HCT116 (cell line): ENCODE data around the gene TMEM271. TPM values are rescaled to one million over a fixed set of nuclear protein-coding genes. Genes with fewer than 3 reads are reported as not detected.

Experiments
- ATAC-seq: fragments of 200-7000 bp; cut with Tn5 transposase; 2 replicates; pipeline ENCODE4 v1.9.1; 2020; ENCODE audit warnings: mild to moderate bottlenecking, moderate library complexity
- BruUV-seq: library from RNA; stranded (reverse); fragments of 400-500 nt; replicated peaks from 2 replicates; lab custom pipeline; 2021; lab: Mats Ljungman, UMichigan
- CTCF ChIA-PET: fragments of 300-600 bp; sonication (Branson Sonifier 250); formaldehyde crosslinking; loops from one replicate; lab custom pipeline; 2021; ENCODE audit warnings: antibody characterized with exemption; lab: Charles Lee
- POLR2A ChIA-PET: fragments of 300-600, 350-600 bp; sonication (Branson Sonifier 250); formaldehyde crosslinking; loops from one replicate; lab custom pipeline; 2021; ENCODE audit warnings: antibody characterized with exemption; lab: Charles Lee
- RAD21 ChIA-PET, 2 experiments: fragments of 300-600 bp; sonication (Branson Sonifier 250); formaldehyde crosslinking; loops; one replicate each; lab custom pipeline; 2023; ENCODE audit warnings: low total read pairs in 2 of 2; ENCODE audit not compliant: uncharacterized antibody in 2 of 2, unreplicated experiment in 2 of 2, low non-redundant PET in 1 of 2; lab: Charles Lee
- DNase-seq: peaks from one replicate; pipeline ENCODE4 v3.0.0-alpha.2; 2010; ENCODE audit warnings: low read depth, low spot score
- H2AFZ ChIP-seq: fragments of 200-600 bp; shearing (Covaris generic), sonication (generic); 2 replicates; pipeline ENCODE4 v1.6.1; 2017; ENCODE audit warnings: low read depth, mixed run types, mixed read lengths, antibody characterized with exemption, low read length; ENCODE audit not compliant: poor library complexity, severe bottlenecking
- H3K27ac ChIP-seq: 2 replicates; pipeline ENCODE4 v1.5.1; 2012; ENCODE audit warnings: low read depth, low read length
- H3K27me3 ChIP-seq: fragments of 200-600 bp; sonication (generic); 2 replicates; pipeline ENCODE4 v1.6.1; 2016; ENCODE audit warnings: mixed run types, low read length, mixed read lengths; ENCODE audit not compliant: insufficient read depth
- H3K36me3 ChIP-seq, 2 experiments: fragments of 200-500 bp in 1 of 2; fragments of 200-600 bp in 1 of 2; sonication (Bioruptor generic) in 1 of 2; sonication (generic) in 1 of 2; 2 replicates each; pipeline versions ENCODE4 v1.5.1 to v1.6.1; 2014 to 2016; ENCODE audit warnings: low read length in 2 of 2, inconsistent platforms in 1 of 2, mixed read lengths in 1 of 2, mixed run types in 1 of 2; ENCODE audit not compliant: insufficient read depth in 2 of 2, control insufficient read depth in 1 of 2
- H3K4me1 ChIP-seq, 2 experiments: fragments of 200-600 bp in 1 of 2; sonication (generic) in 1 of 2; 2 replicates each; pipeline versions ENCODE4 v1.5.1 to v1.6.1; 2012 to 2017; ENCODE audit warnings: low read length in 2 of 2, inconsistent platforms in 1 of 2, mild to moderate bottlenecking in 1 of 2, mixed read lengths in 1 of 2, mixed run types in 1 of 2, moderate library complexity in 1 of 2; ENCODE audit not compliant: insufficient read depth in 2 of 2, control insufficient read depth in 1 of 2
- H3K4me2 ChIP-seq: fragments of 200-600 bp; sonication (generic); 2 replicates; pipeline ENCODE4 v1.6.1; 2017; ENCODE audit warnings: mixed run types, low read length, mixed read lengths
- H3K4me3 ChIP-seq, 2 experiments: fragments of 200-600 bp in 1 of 2; sonication (generic) in 1 of 2; replicated peaks in 1 of 2; 2 replicates each; pipeline ENCODE4 v1.5.1; 2011 to 2016; ENCODE audit warnings: low read length in 2 of 2, control low read depth in 1 of 2, low read depth in 1 of 2, mild to moderate bottlenecking in 1 of 2, mixed read lengths in 1 of 2, mixed run types in 1 of 2
- H3K79me2 ChIP-seq: fragments of 200-600 bp; sonication (generic); 2 replicates; pipeline ENCODE4 v1.6.1; 2017; ENCODE audit warnings: mild to moderate bottlenecking, mixed run types, low read length, moderate library complexity, mixed read lengths; ENCODE audit not compliant: insufficient read depth
- H3K9ac ChIP-seq: fragments of 200-600 bp; sonication (generic); 2 replicates; pipeline ENCODE4 v1.6.1; 2016; ENCODE audit warnings: low read length, mixed read lengths
- H3K9me2 ChIP-seq: fragments of 200-600 bp; sonication (generic), shearing (Covaris generic); 2 replicates; pipeline ENCODE4 v1.6.1; 2017; ENCODE audit warnings: mixed run types, mild to moderate bottlenecking, moderate library complexity; ENCODE audit not compliant: insufficient read depth
- H3K9me3 ChIP-seq, 2 experiments: fragments of 200-500 bp in 1 of 2; fragments of 200-600 bp in 1 of 2; sonication (Bioruptor generic) in 1 of 2; sonication (generic) in 1 of 2; 2 replicates each; pipeline ENCODE4 v1.6.1; 2014 to 2017; ENCODE audit warnings: low read length in 2 of 2, mixed read lengths in 2 of 2, inconsistent platforms in 1 of 2, low read depth in 1 of 2, mild to moderate bottlenecking in 1 of 2, mixed run types in 1 of 2, moderate library complexity in 1 of 2; ENCODE audit not compliant: control insufficient read depth in 1 of 2, insufficient read depth in 1 of 2
- H4K20me1 ChIP-seq: fragments of 200-600 bp; sonication (generic), shearing (Covaris generic); 2 replicates; pipeline ENCODE4 v1.6.1; 2017; ENCODE audit warnings: mixed run types, mild to moderate bottlenecking, moderate library complexity; ENCODE audit not compliant: insufficient read depth
- CBX3 ChIP-seq: IDR thresholded peaks from 2 replicates; pipeline ENCODE4 v1.6.1; 2012; ENCODE audit warnings: low read depth
- CEBPB ChIP-seq: IDR thresholded peaks from 2 replicates; pipeline ENCODE4 v1.6.1; 2012; ENCODE audit warnings: low read depth
- EGR1 ChIP-seq: IDR thresholded peaks from 2 replicates; pipeline ENCODE4 v1.6.1; 2012; ENCODE audit warnings: low read depth
- ELF1 ChIP-seq: IDR thresholded peaks from 2 replicates; pipeline ENCODE4 v1.6.1; 2012; ENCODE audit warnings: low read depth, borderline replicate concordance
- EZH2 ChIP-seq: fragments of 200-600 bp; sonication (generic); IDR thresholded peaks from 2 replicates; pipeline ENCODE4 v1.6.1; 2017; ENCODE audit warnings: antibody characterized with exemption, mixed run types
- EZH2phosphoT487 ChIP-seq: fragments of 200-600 bp; IDR thresholded peaks from 2 replicates; pipeline ENCODE4 v1.6.1; 2018; ENCODE audit warnings: antibody characterized with exemption, borderline replicate concordance
- FOSL1 ChIP-seq: IDR thresholded peaks from 2 replicates; pipeline ENCODE4 v1.6.1; 2012; ENCODE audit warnings: low read depth
- SIN3A ChIP-seq: IDR thresholded peaks from 2 replicates; pipeline ENCODE4 v1.6.1; 2012; ENCODE audit warnings: low read depth
- SP1 ChIP-seq: IDR thresholded peaks from 2 replicates; pipeline ENCODE4 v1.6.1; 2012; ENCODE audit warnings: low read depth
- SRF ChIP-seq: IDR thresholded peaks from 2 replicates; pipeline ENCODE4 v1.6.1; 2012; ENCODE audit warnings: low read depth
- TCF7L2 ChIP-seq: IDR thresholded peaks from 2 replicates; pipeline ENCODE4 v1.7.0; 2011; ENCODE audit warnings: borderline replicate concordance, inconsistent platforms; ENCODE audit not compliant: insufficient read depth, insufficient read length; ENCODE audit errors: extremely low read depth
- YY1 ChIP-seq: IDR thresholded peaks from 2 replicates; pipeline ENCODE4 v1.6.1; 2011; ENCODE audit warnings: low read length, low read depth, moderate library complexity, mild to moderate bottlenecking; ENCODE audit not compliant: insufficient replicate concordance; ENCODE audit errors: extremely low read depth
- ZFX ChIP-seq: fragments of 450-650 bp; IDR thresholded peaks from 2 replicates; pipeline ENCODE4 v1.6.1; 2017
- ZNF274 ChIP-seq: fragments of 200-500 bp; sonication (Bioruptor generic); IDR thresholded peaks from 2 replicates; pipeline ENCODE4 v1.6.1; 2014; ENCODE audit warnings: mild to moderate bottlenecking, low read depth, low read length, inconsistent platforms
- intact Hi-C: fragments of 100-400 bp; cut with micrococcal nuclease; formaldehyde crosslinking; loops from 2 replicates; pipeline ENCODE4 v1.10.0; 2022
- total RNA-seq: library from RNA; stranded (reverse); gene quantifications from one replicate; pipeline ENCODE4 v1.2.1, GENCODE V29; 2021; ENCODE audit not compliant: unreplicated experiment
- TF ChIP-seq, protein P1 (sequence below): IDR thresholded peaks from 2 replicates; pipeline ENCODE4 v1.6.1; 2011; ENCODE audit warnings: mild to moderate bottlenecking, low read length, moderate library complexity; ENCODE audit not compliant: insufficient replicate concordance; ENCODE audit errors: extremely low read depth
- TF ChIP-seq, protein P2 (sequence below): IDR thresholded peaks from 2 replicates; pipeline ENCODE4 v1.6.1; 2012
- TF ChIP-seq, protein P3 (sequence below): IDR thresholded peaks from 2 replicates; pipeline ENCODE4 v1.6.1; 2012
- TF ChIP-seq, protein P4 (sequence below): IDR thresholded peaks from 2 replicates; pipeline ENCODE4 v1.6.1; 2012; ENCODE audit warnings: low read depth

The TMEM271 gene
- total RNA-seq, 1 experiment from 2014 or later = not detected

DNA sequence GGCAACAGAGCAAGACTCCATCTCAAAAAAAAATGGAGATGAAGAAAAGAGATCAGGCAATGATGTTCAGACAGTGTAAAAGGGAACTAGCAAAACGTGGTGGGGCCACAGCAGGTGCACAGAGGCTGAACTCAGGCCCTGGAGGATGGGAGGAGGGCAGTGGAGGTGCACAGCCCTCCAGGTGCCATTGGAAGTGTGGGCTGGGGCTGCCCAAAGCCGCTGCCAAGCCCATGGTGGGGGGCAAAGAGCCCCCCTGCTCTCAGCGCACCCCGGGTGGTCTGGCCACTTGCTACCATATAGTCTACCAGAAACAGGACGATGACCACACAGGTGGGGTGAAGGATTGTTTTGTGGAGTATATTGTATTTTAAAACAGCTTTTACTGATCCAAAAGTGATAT lies 7.1 kb downstream of the TMEM271 start (continued):
- TF ChIP-seq, protein P1, sequence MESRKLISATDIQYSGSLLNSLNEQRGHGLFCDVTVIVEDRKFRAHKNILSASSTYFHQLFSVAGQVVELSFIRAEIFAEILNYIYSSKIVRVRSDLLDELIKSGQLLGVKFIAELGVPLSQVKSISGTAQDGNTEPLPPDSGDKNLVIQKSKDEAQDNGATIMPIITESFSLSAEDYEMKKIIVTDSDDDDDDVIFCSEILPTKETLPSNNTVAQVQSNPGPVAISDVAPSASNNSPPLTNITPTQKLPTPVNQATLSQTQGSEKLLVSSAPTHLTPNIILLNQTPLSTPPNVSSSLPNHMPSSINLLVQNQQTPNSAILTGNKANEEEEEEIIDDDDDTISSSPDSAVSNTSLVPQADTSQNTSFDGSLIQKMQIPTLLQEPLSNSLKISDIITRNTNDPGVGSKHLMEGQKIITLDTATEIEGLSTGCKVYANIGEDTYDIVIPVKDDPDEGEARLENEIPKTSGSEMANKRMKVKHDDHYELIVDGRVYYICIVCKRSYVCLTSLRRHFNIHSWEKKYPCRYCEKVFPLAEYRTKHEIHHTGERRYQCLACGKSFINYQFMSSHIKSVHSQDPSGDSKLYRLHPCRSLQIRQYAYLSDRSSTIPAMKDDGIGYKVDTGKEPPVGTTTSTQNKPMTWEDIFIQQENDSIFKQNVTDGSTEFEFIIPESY = no peak
- no peak for TF ChIP-seq EGR1
- no peak for TF ChIP-seq ELF1
- no peak for TF ChIP-seq ZFX
- no peak for TF ChIP-seq SP1
- TF ChIP-seq, all 23 proteins: peak for 0

DNA sequence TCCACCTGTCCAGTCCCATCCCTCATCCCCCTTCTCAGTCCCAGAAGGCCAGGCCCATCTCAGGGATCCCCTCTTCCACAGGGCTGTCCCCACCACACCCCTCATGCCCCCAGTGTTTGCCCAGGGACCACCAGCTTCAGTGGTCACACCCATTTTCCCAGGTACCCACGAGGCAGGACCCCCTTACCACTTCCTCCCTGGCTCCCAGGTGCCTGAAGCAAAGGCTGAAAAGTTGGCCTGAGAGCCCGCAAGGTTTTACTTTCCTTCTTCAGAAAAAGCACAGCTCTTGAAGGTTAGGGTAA lies 7.8 kb downstream of the TMEM271 start:
- POLR2A ChIA-PET = no interaction called here
- H3K27me3 ChIP-seq = no peaks in the 10 kb centered on the region
- no peak overlapping the region for H3K4me3 ChIP-seq
- CTCF ChIA-PET = no interaction called here
- ATAC-seq = no peak
- H3K27ac ChIP-seq = no peak overlapping the region
- TF ChIP-seq CEBPB = no peak
- no peak for TF ChIP-seq YY1
- no peak for TF ChIP-seq SRF
- TF ChIP-seq, protein P2, sequence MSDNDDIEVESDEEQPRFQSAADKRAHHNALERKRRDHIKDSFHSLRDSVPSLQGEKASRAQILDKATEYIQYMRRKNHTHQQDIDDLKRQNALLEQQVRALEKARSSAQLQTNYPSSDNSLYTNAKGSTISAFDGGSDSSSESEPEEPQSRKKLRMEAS = no peak
- TF ChIP-seq SP1 = no peak
- no peak for TF ChIP-seq TCF7L2
- no peak for TF ChIP-seq FOSL1
- TF ChIP-seq ZFX = no peak
- TF ChIP-seq, protein P1 = no peak
- TF ChIP-seq, protein P3, sequence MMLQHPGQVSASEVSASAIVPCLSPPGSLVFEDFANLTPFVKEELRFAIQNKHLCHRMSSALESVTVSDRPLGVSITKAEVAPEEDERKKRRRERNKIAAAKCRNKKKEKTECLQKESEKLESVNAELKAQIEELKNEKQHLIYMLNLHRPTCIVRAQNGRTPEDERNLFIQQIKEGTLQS = no peak
- no peak for TF ChIP-seq ZNF274
- no peak for TF ChIP-seq EZH2phosphoT487
- TF ChIP-seq EZH2 = no peak
- TF ChIP-seq CBX3 = no peak
- TF ChIP-seq, protein P4, sequence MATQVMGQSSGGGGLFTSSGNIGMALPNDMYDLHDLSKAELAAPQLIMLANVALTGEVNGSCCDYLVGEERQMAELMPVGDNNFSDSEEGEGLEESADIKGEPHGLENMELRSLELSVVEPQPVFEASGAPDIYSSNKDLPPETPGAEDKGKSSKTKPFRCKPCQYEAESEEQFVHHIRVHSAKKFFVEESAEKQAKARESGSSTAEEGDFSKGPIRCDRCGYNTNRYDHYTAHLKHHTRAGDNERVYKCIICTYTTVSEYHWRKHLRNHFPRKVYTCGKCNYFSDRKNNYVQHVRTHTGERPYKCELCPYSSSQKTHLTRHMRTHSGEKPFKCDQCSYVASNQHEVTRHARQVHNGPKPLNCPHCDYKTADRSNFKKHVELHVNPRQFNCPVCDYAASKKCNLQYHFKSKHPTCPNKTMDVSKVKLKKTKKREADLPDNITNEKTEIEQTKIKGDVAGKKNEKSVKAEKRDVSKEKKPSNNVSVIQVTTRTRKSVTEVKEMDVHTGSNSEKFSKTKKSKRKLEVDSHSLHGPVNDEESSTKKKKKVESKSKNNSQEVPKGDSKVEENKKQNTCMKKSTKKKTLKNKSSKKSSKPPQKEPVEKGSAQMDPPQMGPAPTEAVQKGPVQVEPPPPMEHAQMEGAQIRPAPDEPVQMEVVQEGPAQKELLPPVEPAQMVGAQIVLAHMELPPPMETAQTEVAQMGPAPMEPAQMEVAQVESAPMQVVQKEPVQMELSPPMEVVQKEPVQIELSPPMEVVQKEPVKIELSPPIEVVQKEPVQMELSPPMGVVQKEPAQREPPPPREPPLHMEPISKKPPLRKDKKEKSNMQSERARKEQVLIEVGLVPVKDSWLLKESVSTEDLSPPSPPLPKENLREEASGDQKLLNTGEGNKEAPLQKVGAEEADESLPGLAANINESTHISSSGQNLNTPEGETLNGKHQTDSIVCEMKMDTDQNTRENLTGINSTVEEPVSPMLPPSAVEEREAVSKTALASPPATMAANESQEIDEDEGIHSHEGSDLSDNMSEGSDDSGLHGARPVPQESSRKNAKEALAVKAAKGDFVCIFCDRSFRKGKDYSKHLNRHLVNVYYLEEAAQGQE = no peak
- TF ChIP-seq SIN3A = no peak
- H3K79me2 ChIP-seq = no peaks in the 10 kb centered on the region
- H3K9me2 ChIP-seq = no peaks in the 10 kb centered on the region
- H3K4me2 ChIP-seq = no peak overlapping the region
- no peak overlapping the region for H3K9ac ChIP-seq
- H3K4me1 ChIP-seq = no peaks in the 10 kb centered on the region
- no TSS peak for BruUV-seq
- intact Hi-C loops = no loop called here
- H3K9me3 ChIP-seq = peaks cover 0 to 4% of the 10 kb centered on the region in 2 experiments; a peak in 1 of 4 replicates
- H3K36me3 ChIP-seq = no peaks in the 10 kb centered on the region
- RAD21 ChIA-PET = no interaction called here
- DNase-seq = no peak
- H4K20me1 ChIP-seq = no peaks in the 10 kb centered on the region
- H2AFZ ChIP-seq = no peak overlapping the region
